Measurements from ENCODE around the gene ADISSP. TPM values are rescaled to one million over a fixed set of nuclear protein-coding genes. Genes with fewer than 3 reads are reported as not detected.

Gene ADISSP
- total and polyA plus RNA-seq, 2 of the 13 experiments (the other 11 are each of a cell fraction or from before 2014, with no cell fraction given): 38.3 to 90.6 TPM

DNA sequence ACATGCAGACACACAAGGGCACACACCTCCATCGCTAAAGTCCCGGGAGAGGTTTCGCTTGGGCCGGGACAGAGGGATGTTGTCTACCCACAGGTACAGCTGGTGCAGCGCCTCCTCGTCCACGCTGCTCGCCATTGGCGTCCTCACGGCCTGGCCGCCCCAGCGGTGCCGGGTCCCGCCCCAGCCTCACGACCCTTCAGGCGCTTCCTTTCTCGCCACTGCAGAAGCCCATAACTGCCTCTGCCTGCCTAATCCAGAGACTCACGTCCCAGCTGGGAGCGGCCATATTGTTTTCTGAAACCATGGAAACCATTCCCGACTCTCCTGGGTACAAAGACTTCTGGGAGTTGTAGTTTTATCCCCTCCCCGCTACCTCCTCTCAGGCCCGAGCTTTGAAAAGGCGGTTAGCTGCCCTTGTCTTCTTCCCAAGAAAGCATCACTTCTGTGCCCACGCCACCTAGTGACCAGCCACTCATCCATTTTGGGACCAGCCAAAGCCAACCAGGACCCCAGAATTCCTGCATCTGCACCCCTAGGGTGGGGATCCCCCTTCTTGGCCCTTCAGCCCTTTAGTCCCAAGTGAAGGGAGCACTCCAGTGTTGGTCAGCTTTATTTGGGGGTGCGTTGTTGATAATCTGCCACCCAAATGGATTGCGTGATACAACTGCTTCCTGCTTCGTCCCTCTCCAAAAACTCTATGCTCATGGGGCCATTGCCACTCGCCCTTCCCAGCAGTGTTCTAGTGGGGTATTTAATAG, 13.8 kb upstream of the ADISSP start, which contains the start of gene SPEF1 (continued):
- TF ChIP-seq NFYC (CRISPR knock-in tag; IDR thresholded peaks at IDR 0.05) (peak; percentile 52; the same call in 1 of the 2 replicates), ZNF678 (CRISPR knock-in tag; IDR thresholded peaks at IDR 0.05) (no peak), ZEB1 (IDR thresholded peaks at IDR 0.05; ENCODE audit: insufficient replicate concordance, low read depth) (peak; percentile 49), FOXC1 (CRISPR knock-in tag; IDR thresholded peaks at IDR 0.05; ENCODE audit: borderline replicate concordance) (peak; percentile 61; the same call in 1 of the 2 replicates), NFRKB (IDR thresholded peaks at IDR 0.05) (no peak), ZNF136 (CRISPR knock-in tag; IDR thresholded peaks at IDR 0.05; ENCODE audit: low read depth) (0 out of 2 replicates have a peak, but pooled peaks have one; percentile 84), NFKB2 (CRISPR knock-in tag; IDR thresholded peaks at IDR 0.05; ENCODE audit: borderline replicate concordance) (peak; percentile 63; the same call in 1 of the 2 replicates), ZNF484 (CRISPR knock-in tag; IDR thresholded peaks at IDR 0.05; ENCODE audit: borderline replicate concordance, low read depth) (no peak), KDM5B (CRISPR knock-in tag; IDR thresholded peaks at IDR 0.05; ENCODE audit: borderline replicate concordance) (peak; percentile 79; the same call in 1 of the 2 replicates), ZNF44 (CRISPR knock-in tag; IDR thresholded peaks at IDR 0.05) (no peak), MIXL1 (CRISPR knock-in tag; IDR thresholded peaks at IDR 0.05) (peak; percentile 62; the same call in 1 of the 2 replicates), PAF1 (CRISPR knock-in tag; IDR thresholded peaks at IDR 0.05) (no peak), ZNF101 (CRISPR knock-in tag; IDR thresholded peaks at IDR 0.05; ENCODE audit: borderline replicate concordance, low read depth) (no peak), FOXM1 (CRISPR knock-in tag; IDR thresholded peaks at IDR 0.05) (no peak), SOX13 (IDR thresholded peaks at IDR 0.05) (no peak), SOX13 (CRISPR knock-in tag; conservative IDR thresholded peaks at IDR 0.05 in 1 of 2, IDR thresholded peaks at IDR 0.05 in 1 of 2) (no peak), KDM1A (CRISPR knock-in tag; IDR thresholded peaks at IDR 0.05) (peak; percentile 64; the same call in 1 of the 2 replicates), SPEN (CRISPR knock-in tag; IDR thresholded peaks at IDR 0.05; ENCODE audit: low read depth) (peak; percentile 52; the same call in 1 of the 2 replicates), HNRNPH1 (optimal IDR thresholded peaks at IDR 0.05; ENCODE audit: low read depth, low read length) (peak; percentile 55), POLR2G (IDR thresholded peaks at IDR 0.05; ENCODE audit: low read depth, low read length) (peak; percentile 70), MED8 (CRISPR knock-in tag; IDR thresholded peaks at IDR 0.05; ENCODE audit: insufficient replicate concordance) (no peak), MYNN (CRISPR knock-in tag; IDR thresholded peaks at IDR 0.05; ENCODE audit: low read depth) (peak; percentile 87), RFX3 (CRISPR knock-in tag; IDR thresholded peaks at IDR 0.05) (peak; percentile 98), HNRNPK (IDR thresholded peaks at IDR 0.05; ENCODE audit: low read depth, low read length, poor library complexity, severe bottlenecking) (no peak), RCOR2 (CRISPR knock-in tag; IDR thresholded peaks at IDR 0.05) (no peak), REXO4 (CRISPR knock-in tag; IDR thresholded peaks at IDR 0.05; ENCODE audit: borderline replicate concordance) (no peak)
- TF ChIP-seq, protein P1, sequence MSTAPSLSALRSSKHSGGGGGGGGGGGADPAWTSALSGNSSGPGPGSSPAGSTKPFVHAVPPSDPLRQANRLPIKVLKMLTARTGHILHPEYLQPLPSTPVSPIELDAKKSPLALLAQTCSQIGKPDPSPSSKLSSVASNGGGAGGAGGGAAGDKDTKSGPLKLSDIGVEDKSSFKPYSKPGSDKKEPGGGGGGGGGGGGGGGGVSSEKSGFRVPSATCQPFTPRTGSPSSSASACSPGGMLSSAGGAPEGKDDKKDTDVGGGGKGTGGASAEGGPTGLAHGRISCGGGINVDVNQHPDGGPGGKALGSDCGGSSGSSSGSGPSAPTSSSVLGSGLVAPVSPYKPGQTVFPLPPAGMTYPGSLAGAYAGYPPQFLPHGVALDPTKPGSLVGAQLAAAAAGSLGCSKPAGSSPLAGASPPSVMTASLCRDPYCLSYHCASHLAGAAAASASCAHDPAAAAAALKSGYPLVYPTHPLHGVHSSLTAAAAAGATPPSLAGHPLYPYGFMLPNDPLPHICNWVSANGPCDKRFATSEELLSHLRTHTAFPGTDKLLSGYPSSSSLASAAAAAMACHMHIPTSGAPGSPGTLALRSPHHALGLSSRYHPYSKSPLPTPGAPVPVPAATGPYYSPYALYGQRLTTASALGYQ (CRISPR knock-in tag; IDR thresholded peaks at IDR 0.05): no peak
- TF ChIP-seq, protein P2, sequence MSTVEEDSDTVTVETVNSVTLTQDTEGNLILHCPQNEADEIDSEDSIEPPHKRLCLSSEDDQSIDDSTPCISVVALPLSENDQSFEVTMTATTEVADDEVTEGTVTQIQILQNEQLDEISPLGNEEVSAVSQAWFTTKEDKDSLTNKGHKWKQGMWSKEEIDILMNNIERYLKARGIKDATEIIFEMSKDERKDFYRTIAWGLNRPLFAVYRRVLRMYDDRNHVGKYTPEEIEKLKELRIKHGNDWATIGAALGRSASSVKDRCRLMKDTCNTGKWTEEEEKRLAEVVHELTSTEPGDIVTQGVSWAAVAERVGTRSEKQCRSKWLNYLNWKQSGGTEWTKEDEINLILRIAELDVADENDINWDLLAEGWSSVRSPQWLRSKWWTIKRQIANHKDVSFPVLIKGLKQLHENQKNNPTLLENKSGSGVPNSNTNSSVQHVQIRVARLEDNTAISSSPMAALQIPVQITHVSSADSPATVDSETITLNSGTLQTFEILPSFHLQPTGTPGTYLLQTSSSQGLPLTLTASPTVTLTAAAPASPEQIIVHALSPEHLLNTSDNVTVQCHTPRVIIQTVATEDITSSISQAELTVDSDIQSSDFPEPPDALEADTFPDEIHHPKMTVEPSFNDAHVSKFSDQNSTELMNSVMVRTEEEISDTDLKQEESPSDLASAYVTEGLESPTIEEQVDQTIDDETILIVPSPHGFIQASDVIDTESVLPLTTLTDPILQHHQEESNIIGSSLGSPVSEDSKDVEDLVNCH (CRISPR knock-in tag; IDR thresholded peaks at IDR 0.05): no peak

All from HepG2 (cell line).